Activated T-helper 17 cell treated with anti-CD3 and anti-CD28 coated beads, Interleukin-2, amount 50 U/mL, for 72 hours (primary cell): ENCODE measurements around the gene KREMEN1. TPM values are rescaled to one million over a fixed set of nuclear protein-coding genes. Genes with fewer than 3 reads are reported as not detected.

ENCODE experiments used
- ATAC-seq: fragments of 150-1000 bp; cut with Tn5 transposase; replicated peaks from 2 replicates; pipeline ENCODE4 v1.10.0; 2021; ENCODE audit warnings: mild to moderate bottlenecking, moderate library complexity
- H3K27ac Mint-ChIP-seq: one replicate; pipeline ENCODE4 v1.8.0; 2022; ENCODE audit warnings: mixed read lengths
- H3K27me3 Mint-ChIP-seq: one replicate; pipeline ENCODE4 v1.8.0; 2022; ENCODE audit warnings: mixed read lengths
- H3K36me3 Mint-ChIP-seq: one replicate; pipeline ENCODE4 v1.8.0; 2022; ENCODE audit warnings: low read depth, mild to moderate bottlenecking, mixed read lengths
- H3K4me1 Mint-ChIP-seq: one replicate; pipeline ENCODE4 v1.8.0; 2022; ENCODE audit warnings: mixed read lengths
- H3K4me3 Mint-ChIP-seq: one replicate; pipeline ENCODE4 v1.8.0; 2022; ENCODE audit warnings: mild to moderate bottlenecking, mixed read lengths
- H3K9me3 Mint-ChIP-seq: one replicate; pipeline ENCODE4 v1.8.0; 2022; ENCODE audit warnings: mixed read lengths
- total RNA-seq, 2 donors: library from RNA; stranded (reverse); gene quantifications; one replicate each; pipeline ENCODE4 v1.2.3, GENCODE V29; 2022

Gene KREMEN1
- total RNA-seq, 2 donors from 2014 or later: 0.40 TPM; not detected in 1

GRCh38 chr22:29136782-29137700 is 64.2 kb downstream of the KREMEN1 start:
- Mint-ChIP-seq H3K27me3 (peaks cover 3% of the 10 kb centered on the region), H3K36me3 (no peaks in the 10 kb centered on the region), H3K4me1 (no peaks in the 10 kb centered on the region), H3K9me3 (no peaks in the 10 kb centered on the region), H3K27ac (no peak overlapping the region), H3K4me3 (no peak overlapping the region)
- no peak for ATAC-seq

DNA sequence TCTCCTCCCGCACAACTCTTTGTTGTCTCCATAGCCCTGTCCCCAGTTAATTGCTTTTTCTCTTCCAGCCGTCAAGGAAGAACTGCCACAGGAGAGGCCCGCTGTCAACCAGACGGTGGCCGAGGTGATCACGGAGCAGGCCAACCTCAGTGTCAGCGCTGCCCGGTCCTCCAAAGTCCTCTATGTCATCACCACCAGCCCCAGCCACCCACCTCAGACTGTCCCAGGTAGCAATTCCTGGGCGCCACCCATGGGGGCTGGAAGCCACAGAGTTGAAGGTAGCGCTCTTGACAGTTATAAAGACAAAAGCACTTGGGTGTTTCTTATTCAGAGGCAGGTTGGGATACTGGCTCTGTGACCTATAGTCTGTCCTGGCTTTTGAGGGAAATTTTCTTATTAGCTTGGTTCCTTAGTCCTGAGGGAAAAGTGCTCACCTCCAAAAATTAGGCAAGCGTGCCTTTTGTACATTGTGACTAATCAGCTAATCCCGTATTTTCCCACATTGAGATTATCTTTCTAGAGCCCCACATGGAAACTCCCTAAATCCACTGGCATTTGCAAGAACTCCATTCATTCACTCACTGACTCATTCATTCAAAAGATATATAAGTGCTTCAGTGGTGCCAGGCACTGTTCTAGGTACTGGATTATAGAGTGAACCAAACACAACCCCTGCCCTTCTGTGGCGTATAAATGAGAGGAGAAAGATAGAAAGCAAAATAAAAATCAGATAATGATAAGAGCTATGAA is 65.9 kb downstream of the KREMEN1 start:
- peaks cover 3% of the 10 kb centered on the region for H3K27me3 Mint-ChIP-seq
- no peaks in the 10 kb centered on the region for H3K9me3 Mint-ChIP-seq
- H3K36me3 Mint-ChIP-seq: no peaks in the 10 kb centered on the region
- no peak overlapping the region for H3K27ac Mint-ChIP-seq
- no peak for ATAC-seq
- H3K4me1 Mint-ChIP-seq: no peaks in the 10 kb centered on the region
- H3K4me3 Mint-ChIP-seq: no peak overlapping the region

DNA sequence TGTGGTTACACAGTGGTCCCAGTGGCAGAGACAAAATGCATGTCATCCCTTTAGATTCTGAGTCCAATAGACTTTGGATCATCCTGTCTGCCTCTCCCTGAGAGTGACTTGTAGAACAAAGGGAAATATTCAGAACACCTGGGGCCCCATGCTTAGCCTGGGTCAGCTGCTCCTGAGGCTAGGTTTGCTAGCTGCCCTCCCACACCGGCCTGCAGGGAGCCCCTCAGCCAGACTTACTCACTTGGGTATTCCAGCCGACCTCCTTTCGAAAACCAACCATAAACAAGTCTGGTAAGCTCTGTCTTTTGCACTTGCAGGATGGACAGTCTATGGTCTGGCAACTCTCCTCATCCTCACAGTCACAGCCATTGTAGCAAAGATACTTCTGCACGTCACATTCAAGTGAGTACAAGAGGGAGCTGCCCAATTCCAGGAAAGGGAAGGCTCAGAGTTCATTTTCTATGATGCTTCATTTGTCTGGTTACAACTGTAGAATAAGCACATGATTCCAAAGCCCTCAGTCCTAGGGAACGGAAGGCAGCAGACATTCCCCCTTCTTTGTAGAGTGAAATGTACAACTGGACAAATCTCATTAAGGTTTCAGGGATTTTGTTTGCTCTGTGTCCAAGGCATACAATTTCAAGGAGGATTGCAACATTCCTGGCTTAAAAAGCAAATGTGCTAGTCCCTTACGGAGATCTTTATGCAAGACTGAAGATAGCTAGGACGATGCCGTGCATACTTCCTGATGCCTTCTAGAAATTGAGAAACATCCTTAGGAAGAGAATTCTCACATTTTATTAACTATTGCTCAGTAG is 67.3 kb downstream of the KREMEN1 start:
- Mint-ChIP-seq H3K9me3 (no peaks in the 10 kb centered on the region), H3K27ac (no peak overlapping the region), H3K4me1 (no peaks in the 10 kb centered on the region), H3K27me3 (no peaks in the 10 kb centered on the region), H3K36me3 (no peaks in the 10 kb centered on the region), H3K4me3 (no peak overlapping the region)
- ATAC-seq: no peak

- Mint-ChIP-seq H3K9me3 (no peaks in the 10 kb centered on the region), H3K27me3 (no peaks in the 10 kb centered on the region), H3K36me3 (no peaks in the 10 kb centered on the region), H3K4me1 (no peaks in the 10 kb centered on the region), H3K27ac (no peak overlapping the region), H3K4me3 (no peak overlapping the region)
- no peak for ATAC-seq
These were observed 68.3 kb downstream of the KREMEN1 start for GRCh38 chr22:29141078-29141688.

GRCh38 chr22:29142116-29142515 is 69.3 kb downstream of the KREMEN1 start:
- no peaks in the 10 kb centered on the region for H3K4me1 Mint-ChIP-seq
- ATAC-seq: no peak
- no peak overlapping the region for H3K4me3 Mint-ChIP-seq

DNA sequence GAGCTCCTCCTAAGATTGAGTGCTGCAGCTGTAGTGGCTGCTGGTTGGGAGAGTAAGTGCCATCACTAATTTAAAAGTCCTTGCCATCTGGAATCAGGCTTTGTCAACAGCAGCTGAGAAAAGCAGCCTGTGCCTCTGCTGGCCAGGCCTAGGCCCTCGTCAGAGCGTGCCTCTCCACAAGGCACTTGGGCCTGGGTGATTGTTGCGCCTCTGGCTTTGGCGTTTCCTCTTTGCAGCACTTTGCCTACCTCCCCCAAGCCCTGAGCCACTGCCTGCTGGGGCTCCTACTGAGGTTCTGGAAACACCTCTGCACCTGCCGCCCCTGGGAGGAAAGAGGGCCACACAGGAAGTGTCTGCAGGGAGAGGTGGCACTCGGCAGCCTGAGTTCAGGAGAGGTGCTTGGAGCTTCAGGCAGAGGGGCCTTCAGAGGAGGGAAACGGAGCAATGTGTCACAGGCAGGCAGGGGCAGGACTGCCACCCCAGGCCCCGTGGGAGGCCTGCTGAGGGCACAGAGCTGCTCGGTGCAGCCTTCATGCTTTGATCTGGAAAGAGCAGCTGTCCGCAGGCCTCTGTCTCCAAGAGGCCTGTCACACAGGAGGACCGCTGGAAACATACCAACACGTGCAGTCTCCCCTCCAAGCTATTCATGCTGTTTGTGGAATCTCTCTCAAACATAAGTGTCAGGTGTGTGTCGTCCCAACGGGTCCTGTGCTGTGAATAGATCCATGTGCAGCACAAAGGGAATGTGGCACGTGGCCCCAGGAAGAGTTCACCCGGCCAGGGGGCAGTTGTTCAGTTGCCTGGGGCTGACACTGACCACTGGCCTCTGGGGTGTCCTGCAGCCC is 71.3 kb downstream of the KREMEN1 start:
- ATAC-seq: no peak

More at GRCh38 chr22:29142116-29142515, 69.3 kb downstream of the KREMEN1 start:
- Mint-ChIP-seq H3K27ac (no peak overlapping the region), H3K9me3 (no peaks in the 10 kb centered on the region), H3K36me3 (no peaks in the 10 kb centered on the region), H3K27me3 (no peaks in the 10 kb centered on the region)

GRCh38 chr22:29144786-29145160 is 71.9 kb downstream of the KREMEN1 start:
- H3K9me3 Mint-ChIP-seq: no peaks in the 10 kb centered on the region
- no peaks in the 10 kb centered on the region for H3K36me3 Mint-ChIP-seq
- no peak overlapping the region for H3K4me3 Mint-ChIP-seq
- no peaks in the 10 kb centered on the region for H3K27me3 Mint-ChIP-seq
- ATAC-seq: no peak
- no peaks in the 10 kb centered on the region for H3K4me1 Mint-ChIP-seq
- H3K27ac Mint-ChIP-seq: no peak overlapping the region

More for the DNA sequence above, 71.3 kb downstream of the KREMEN1 start:
- no peaks in the 10 kb centered on the region for H3K4me1 Mint-ChIP-seq
- no peak overlapping the region for H3K4me3 Mint-ChIP-seq
- H3K36me3 Mint-ChIP-seq: no peaks in the 10 kb centered on the region
- H3K9me3 Mint-ChIP-seq: no peaks in the 10 kb centered on the region
- H3K27me3 Mint-ChIP-seq: no peaks in the 10 kb centered on the region
- H3K27ac Mint-ChIP-seq: no peak overlapping the region

DNA sequence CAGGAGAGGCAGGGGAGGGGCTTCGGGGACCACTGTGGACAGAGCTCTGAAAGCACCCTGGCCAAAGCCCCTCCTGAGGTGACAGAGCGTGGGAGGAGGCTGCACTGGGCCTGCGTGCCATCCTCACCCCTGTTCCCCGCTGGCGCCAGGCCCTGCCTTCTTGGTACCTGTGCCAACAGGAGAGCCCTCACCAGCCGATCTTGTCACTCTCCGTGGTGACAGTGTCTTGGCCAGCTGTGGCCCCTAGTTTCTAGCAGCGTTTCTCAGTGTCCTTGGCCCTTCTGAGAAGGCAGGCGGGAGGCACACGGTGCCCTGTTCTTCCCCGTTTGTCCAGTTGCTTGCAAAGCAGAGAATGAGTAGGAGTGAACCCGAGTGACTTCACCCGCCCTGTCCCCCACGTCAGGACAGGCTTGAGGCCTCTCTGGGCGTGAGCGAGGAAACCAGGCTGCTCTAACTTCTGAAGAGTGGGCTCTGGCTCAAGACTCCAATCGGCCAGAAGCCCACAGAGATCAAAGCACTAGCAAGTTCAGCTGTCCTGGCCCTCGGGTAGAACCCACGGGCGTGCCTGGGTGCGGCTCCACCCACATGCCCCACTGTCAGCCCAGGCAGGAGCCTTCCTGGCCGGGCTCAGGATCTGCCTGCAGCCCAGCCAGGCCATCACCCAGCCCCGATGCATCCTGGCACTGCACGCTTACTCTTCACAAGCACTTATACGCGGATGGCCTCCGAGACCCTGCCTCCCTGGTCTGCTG is 72.7 kb downstream of the KREMEN1 start:
- H3K4me1 Mint-ChIP-seq: no peaks in the 10 kb centered on the region
- H3K9me3 Mint-ChIP-seq: no peaks in the 10 kb centered on the region
- no peak overlapping the region for H3K27ac Mint-ChIP-seq
- no peak overlapping the region for H3K4me3 Mint-ChIP-seq
- no peak for ATAC-seq
- no peaks in the 10 kb centered on the region for H3K27me3 Mint-ChIP-seq
- no peaks in the 10 kb centered on the region for H3K36me3 Mint-ChIP-seq

DNA sequence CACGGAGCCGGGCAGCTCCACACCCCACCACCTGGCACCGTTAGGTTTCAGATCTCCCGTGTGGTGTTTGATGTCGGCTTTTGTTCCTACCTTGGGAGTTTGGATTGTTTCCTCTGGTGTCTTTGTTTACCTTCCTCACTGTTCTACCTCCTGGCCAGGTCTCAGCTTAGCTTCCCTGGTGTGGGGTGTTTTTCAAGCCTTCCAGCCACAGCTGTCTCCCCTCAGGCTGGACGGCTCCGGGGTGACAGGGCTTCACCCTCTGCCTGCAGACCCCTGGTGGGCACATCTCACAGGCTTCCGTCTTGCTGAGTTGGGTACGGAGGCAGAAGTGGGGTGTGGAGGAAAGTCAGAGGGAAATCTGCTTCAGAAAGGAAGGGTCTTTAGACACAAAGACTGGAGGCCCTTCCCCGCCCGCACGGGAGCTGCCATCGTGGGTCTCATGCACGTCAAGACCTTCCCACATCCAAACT is 73.3 kb downstream of the KREMEN1 start:
- H3K27ac Mint-ChIP-seq: no peak overlapping the region
- no peaks in the 10 kb centered on the region for H3K36me3 Mint-ChIP-seq
- no peaks in the 10 kb centered on the region for H3K27me3 Mint-ChIP-seq
- ATAC-seq: no peak
- no peaks in the 10 kb centered on the region for H3K9me3 Mint-ChIP-seq
- H3K4me1 Mint-ChIP-seq: no peaks in the 10 kb centered on the region
- H3K4me3 Mint-ChIP-seq: no peak overlapping the region

- H3K9me3 Mint-ChIP-seq: no peaks in the 10 kb centered on the region
- no peak overlapping the region for H3K27ac Mint-ChIP-seq
- H3K36me3 Mint-ChIP-seq: no peaks in the 10 kb centered on the region
- peaks cover under 1% of the 10 kb centered on the region for H3K27me3 Mint-ChIP-seq
- no peak overlapping the region for H3K4me3 Mint-ChIP-seq
- no peak for ATAC-seq
- H3K4me1 Mint-ChIP-seq: no peaks in the 10 kb centered on the region
These were observed 73.9 kb downstream of the KREMEN1 start for GRCh38 chr22:29146771-29147170.

- H3K27ac Mint-ChIP-seq: no peak overlapping the region
- H3K4me3 Mint-ChIP-seq: no peak overlapping the region
- H3K36me3 Mint-ChIP-seq: no peaks in the 10 kb centered on the region
- no peaks in the 10 kb centered on the region for H3K9me3 Mint-ChIP-seq
- peaks cover 7% of the 10 kb centered on the region for H3K27me3 Mint-ChIP-seq
- no peak for ATAC-seq
- H3K4me1 Mint-ChIP-seq: no peaks in the 10 kb centered on the region
These were observed 74.6 kb downstream of the KREMEN1 start for GRCh38 chr22:29147331-29147899.

GRCh38 chr22:29148036-29148435 is 75.2 kb downstream of the KREMEN1 start:
- Mint-ChIP-seq H3K36me3 (no peaks in the 10 kb centered on the region), H3K4me3 (no peak overlapping the region), H3K27me3 (peaks cover 12% of the 10 kb centered on the region), H3K4me1 (no peaks in the 10 kb centered on the region), H3K27ac (no peak overlapping the region), H3K9me3 (no peaks in the 10 kb centered on the region)
- no peak for ATAC-seq
